IMR-90 (cell line): Measurements from ENCODE around the gene SMIM43. TPM values are rescaled to one million over a fixed set of nuclear protein-coding genes. Genes with fewer than 3 reads are reported as not detected.

ENCODE experiments used
- ATAC-seq: fragments of 200-7000 bp; cut with Tn5 transposase; 2 replicates; pipeline ENCODE4 v1.9.1; 2020; ENCODE audit warnings: low read depth, mild to moderate bottlenecking, moderate library complexity
- BruUV-seq: library from RNA; stranded (reverse); fragments of 400-500 nt; replicated peaks from 2 replicates; lab custom pipeline; 2021; lab: Mats Ljungman, UMichigan
- CTCF ChIA-PET: fragments of 300-600 bp; formaldehyde crosslinking; extraction: SDS; loops from one replicate; lab custom pipeline; 2021; ENCODE audit warnings: antibody characterized with exemption; lab: Yijun Ruan, JAX
- POLR2A ChIA-PET: fragments of 300-600 bp; sonication (Branson Sonifier 250); formaldehyde crosslinking; loops from one replicate; lab custom pipeline; 2022; ENCODE audit warnings: antibody characterized with exemption; ENCODE audit not compliant: unreplicated experiment; lab: Charles Lee
- DNase-seq: peaks from one replicate; pipeline ENCODE4 v3.0.0; 2013
- H2AFZ ChIP-seq: replicated peaks from 2 replicates; pipeline ENCODE3; 2013; ENCODE audit warnings: low read length, mild to moderate bottlenecking; ENCODE audit not compliant: poor library complexity
- H2AK5ac ChIP-seq: 2 replicates; pipeline ENCODE4 v1.6.1; 2013; ENCODE audit warnings: low read depth, low read length, inconsistent platforms
- H2AK9ac ChIP-seq: replicated peaks from 2 replicates; pipeline ENCODE3; 2013; ENCODE audit warnings: mild to moderate bottlenecking, low read depth, low read length, moderate library complexity; ENCODE audit not compliant: poor library complexity
- H2BK120ac ChIP-seq: 2 replicates; pipeline ENCODE4 v1.6.1; 2013; ENCODE audit warnings: low read depth, low read length, inconsistent platforms
- H2BK15ac ChIP-seq: 3 replicates; pipeline ENCODE4 v1.6.1; 2013; ENCODE audit warnings: low read depth, low read length, inconsistent platforms
- H2BK20ac ChIP-seq: 2 replicates; pipeline ENCODE4 v1.6.1; 2013; ENCODE audit warnings: low read depth, mild to moderate bottlenecking, inconsistent platforms, low read length, moderate library complexity
- H2BK5ac ChIP-seq: 2 replicates; pipeline ENCODE4 v1.6.1; 2013; ENCODE audit warnings: mild to moderate bottlenecking, low read depth, low read length, inconsistent platforms; ENCODE audit not compliant: poor library complexity, severe bottlenecking
- H3K14ac ChIP-seq: replicated peaks from 2 replicates; pipeline ENCODE4 v1.6.1; 2013; ENCODE audit warnings: low read depth, low read length, inconsistent platforms
- H3K18ac ChIP-seq: 2 replicates; pipeline ENCODE4 v1.6.1; 2013; ENCODE audit warnings: low read depth, low read length, control low read depth
- H3K23ac ChIP-seq: 2 replicates; pipeline ENCODE4 v1.6.1; 2013; ENCODE audit warnings: low read depth, low read length, inconsistent platforms
- H3K27ac ChIP-seq: 2 replicates; pipeline ENCODE4 v1.5.1; 2013; ENCODE audit warnings: mild to moderate bottlenecking, control low read depth, low read length; ENCODE audit not compliant: insufficient read depth
- H3K27me3 ChIP-seq: 2 replicates; pipeline ENCODE4 v1.6.1; 2013; ENCODE audit warnings: low read length; ENCODE audit not compliant: control insufficient read depth, insufficient read depth
- H3K36me3 ChIP-seq: 2 replicates; pipeline ENCODE4 v1.6.1; 2013; ENCODE audit warnings: low read length, mixed read lengths; ENCODE audit not compliant: control insufficient read depth, insufficient read depth
- H3K4ac ChIP-seq: 2 replicates; pipeline ENCODE4 v1.6.1; 2013; ENCODE audit warnings: low read depth, low read length, inconsistent platforms
- H3K4me1 ChIP-seq: 2 replicates; pipeline ENCODE4 v1.6.1; 2013; ENCODE audit warnings: low read length, mixed read lengths; ENCODE audit not compliant: control insufficient read depth, insufficient read depth
- H3K4me2 ChIP-seq: 2 replicates; pipeline ENCODE4 v1.6.1; 2013; ENCODE audit warnings: low read depth, mild to moderate bottlenecking, control low read depth, low read length, moderate library complexity
- H3K4me3 ChIP-seq: 2 replicates; pipeline ENCODE4 v1.5.1; 2013; ENCODE audit warnings: low read depth, mild to moderate bottlenecking, control low read depth, low read length, moderate library complexity; ENCODE audit not compliant: insufficient read depth
- H3K56ac ChIP-seq: 2 replicates; pipeline ENCODE4 v1.6.1; 2013; ENCODE audit warnings: low read length, inconsistent platforms; ENCODE audit not compliant: insufficient read depth; ENCODE audit errors: extremely low read depth
- H3K79me1 ChIP-seq, 2 experiments: 2 replicates each; pipeline ENCODE4 v1.6.1; 2013; ENCODE audit warnings: low read length in 2 of 2, inconsistent platforms in 1 of 2, low read depth in 1 of 2
- H3K9ac ChIP-seq: 2 replicates; pipeline ENCODE4 v1.6.1; 2013; ENCODE audit warnings: low read depth, low read length, control low read depth
- H3K9me1 ChIP-seq: 2 replicates; pipeline ENCODE4 v1.6.1; 2013; ENCODE audit warnings: low read length, inconsistent platforms; ENCODE audit not compliant: insufficient read depth
- H3K9me3 ChIP-seq: 2 replicates; pipeline ENCODE4 v1.6.1; 2013; ENCODE audit warnings: low read length; ENCODE audit not compliant: control insufficient read depth, insufficient read depth
- H4K20me1 ChIP-seq: 2 replicates; pipeline ENCODE4 v1.6.1; 2013; ENCODE audit warnings: low read length, inconsistent platforms; ENCODE audit not compliant: insufficient read depth
- H4K5ac ChIP-seq: 2 replicates; pipeline ENCODE4 v1.6.1; 2013; ENCODE audit warnings: mild to moderate bottlenecking, low read depth, low read length, control low read depth
- H4K8ac ChIP-seq, 2 experiments: 2 replicates each; pipeline ENCODE4 v1.6.1; 2013; ENCODE audit warnings: low read depth in 2 of 2, low read length in 2 of 2, control low read depth in 1 of 2, inconsistent platforms in 1 of 2
- H4K91ac ChIP-seq: 2 replicates; pipeline ENCODE4 v1.6.1; 2013; ENCODE audit warnings: low read depth, low read length, inconsistent platforms; ENCODE audit not compliant: insufficient read depth
- BHLHE40 ChIP-seq: fragments of 150-350 bp; IDR thresholded peaks from 2 replicates; pipeline ENCODE4 v1.6.1; 2016; ENCODE audit warnings: mild to moderate bottlenecking, low read depth, low read length
- CEBPB ChIP-seq: IDR thresholded peaks from 2 replicates; pipeline ENCODE4 v1.6.1; 2012; ENCODE audit warnings: low read depth, low read length, improper control_type of control experiment
- ELK1 ChIP-seq: fragments of 150-350 bp; IDR thresholded peaks from 2 replicates; pipeline ENCODE4 v1.6.1; 2016; ENCODE audit warnings: low read depth, mild to moderate bottlenecking, low read length, moderate library complexity, borderline replicate concordance
- MAFK ChIP-seq: IDR thresholded peaks from 2 replicates; pipeline ENCODE4 v1.6.1; 2012; ENCODE audit warnings: low read depth, low read length, improper control_type of control experiment
- MAZ ChIP-seq: IDR thresholded peaks from 2 replicates; pipeline ENCODE4 v1.6.1; 2012; ENCODE audit warnings: low read depth, mild to moderate bottlenecking, low read length, improper control_type of control experiment, moderate library complexity, borderline replicate concordance
- MXI1 ChIP-seq: IDR thresholded peaks from 2 replicates; pipeline ENCODE4 v1.6.1; 2012; ENCODE audit warnings: low read depth, mild to moderate bottlenecking, low read length, moderate library complexity, borderline replicate concordance
- NFE2L2 ChIP-seq: fragments of 150-350 bp; IDR thresholded peaks from 2 replicates; pipeline ENCODE4 v1.6.1; 2016; ENCODE audit warnings: low read depth, mild to moderate bottlenecking, low read length
- POLR2A ChIP-seq: IDR thresholded peaks from 2 replicates; pipeline ENCODE4 v1.6.1; 2012; ENCODE audit warnings: mild to moderate bottlenecking, low read depth, low read length
- RFX5 ChIP-seq: IDR thresholded peaks from 2 replicates; pipeline ENCODE4 v1.8.0; 2012; ENCODE audit warnings: low read depth, mild to moderate bottlenecking, low read length, moderate library complexity
- WGBS, 2 experiments: methylation state at CpG; one replicate each; pipeline versions ENCODE4 v1.1.5 to v1.1.7; 2013; ENCODE audit warnings: missing lambda C conversion rate in 2 of 2; ENCODE audit not compliant: insufficient read length in 1 of 2; ENCODE audit errors: extremely low coverage in 2 of 2; 5-methylcytosine and 5-hydroxymethylcytosine counted together
- dilution Hi-C: fragments of 300-500 bp; cut with HindIII; formaldehyde crosslinking; loops from one replicate; pipeline ENCODE4 v1.14.3; 2018; ENCODE audit warnings: low sequenced_read_pairs; ENCODE audit not compliant: unreplicated experiment
- in situ Hi-C: fragments of 300-500 bp; cut with MboI; formaldehyde crosslinking; loops from 3 replicates; pipeline ENCODE4 v1.14.3; 2019; ENCODE audit warnings: low sequenced_read_pairs, inconsistent platforms, mixed read lengths
- intact Hi-C: fragments of 100-400 bp; cut with micrococcal nuclease; formaldehyde crosslinking; loops from 2 replicates; pipeline ENCODE4 v1.10.0; 2022
- polyA plus RNA-seq, 3 experiments: library from polyadenylated mRNA; depleted of rRNA; stranded (reverse); fragments of >200 nt; gene quantifications; 2 replicates each; pipeline ENCODE4 v1.2.3, GENCODE V29; 2012; ENCODE audit warnings: low replicate concordance in 1 of 3
- total RNA-seq: library from RNA; depleted of rRNA; stranded (reverse); fragments of >200 nt; gene quantifications from 2 replicates; pipeline ENCODE4 v1.2.3, GENCODE V29; 2012

Gene SMIM43
- total and polyA plus RNA-seq, 2 of the 4 experiments (the other 2 are of a cell fraction): 1.4 to 2.8 TPM

- Histone ChIP-seq H3K9ac (no peak overlapping the region), H3K56ac (no peak overlapping the region), H3K4me3 (no peak overlapping the region), H2AK9ac (no peak overlapping the region), H4K8ac (no peak overlapping the region), H3K9me1 (no peaks in the 10 kb centered on the region; the same call in 1 of the 2 replicates), H2BK15ac (no peak overlapping the region), H3K23ac (no peak overlapping the region), H3K27me3 (no peaks in the 10 kb centered on the region), H3K36me3 (no peaks in the 10 kb centered on the region), H3K18ac (no peak overlapping the region), H3K79me1 (no peaks in the 10 kb centered on the region; a peak in 1 of 4 replicates), H2BK5ac (no peak overlapping the region), H3K4me2 (no peak overlapping the region), H2AFZ (no peak overlapping the region), H4K20me1 (no peaks in the 10 kb centered on the region), H2AK5ac (no peak overlapping the region), H3K14ac (no peak overlapping the region), H3K4me1 (peaks cover 12% of the 10 kb centered on the region), H2BK120ac (peak overlapping the region; percentile 31; the same call in 1 of the 2 replicates), H4K91ac (no peak overlapping the region), H4K5ac (no peak overlapping the region), H3K4ac (no peak overlapping the region), H2BK20ac (no peak overlapping the region), H3K9me3 (no peaks in the 10 kb centered on the region), H3K27ac (no peak overlapping the region)
- TF ChIP-seq MAFK (no peak), POLR2A (no peak), ELK1 (no peak), BHLHE40 (no peak), RFX5 (no peak), MXI1 (no peak), CEBPB (no peak), NFE2L2 (no peak), MAZ (no peak)
- in situ Hi-C loops (no loop called here), intact Hi-C loops (no loop called here), dilution Hi-C loops (no loop called here)
- DNase-seq: no peak
- POLR2A ChIA-PET: no interaction called here
- BruUV-seq: no TSS peak
- no peak for ATAC-seq
- CTCF ChIA-PET: no interaction called here
- no CpG with 5 or more reads among the region's 1 CpG for WGBS, 2 experiments
Measured at GRCh38 chr4:121721700-121722099, 43.3 kb downstream of the SMIM43 start.
